SK-N-MC (cell line): ENCODE results near the gene SCN8A.

Experiments
- DNase-seq: peaks from one replicate; pipeline ENCODE4 v3.0.0-alpha.2; 2011; ENCODE audit warnings: low read depth, low spot score
- H3K27ac ChIP-seq: fragments of 200-600 bp; sonication (generic); 2 replicates; pipeline ENCODE4 v1.5.1; 2016; ENCODE audit warnings: mixed run types
- H3K36me3 ChIP-seq: fragments of 200-600 bp; sonication (generic); 2 replicates; pipeline ENCODE4 v1.6.1; 2017; ENCODE audit warnings: antibody characterized with exemption, low read length, mixed read lengths; ENCODE audit not compliant: insufficient read depth
- H3K4me3 ChIP-seq: fragments of 200-600 bp; sonication (generic); 2 replicates; pipeline ENCODE4 v1.5.1; 2016
- H3K9ac ChIP-seq: fragments of 200-600 bp; sonication (generic); 2 replicates; pipeline ENCODE4 v1.8.0; 2017; ENCODE audit warnings: mixed run types, mixed read lengths; ENCODE audit not compliant: insufficient read length
- H3K9me3 ChIP-seq: fragments of 200-600 bp; sonication (generic); 2 replicates; pipeline ENCODE4 v1.6.1; 2017; ENCODE audit warnings: low read depth, mild to moderate bottlenecking, antibody characterized with exemption, low read length, moderate library complexity, mixed read lengths
- EZH2 ChIP-seq: fragments of 200-600 bp; sonication (generic); IDR thresholded peaks from one replicate; pipeline ENCODE4 v1.6.1; 2017; ENCODE audit warnings: antibody characterized with exemption
- FOXP2 ChIP-seq: optimal IDR thresholded peaks from 2 replicates; pipeline ENCODE3; 2011; ENCODE audit warnings: mild to moderate bottlenecking, moderate library complexity; ENCODE audit not compliant: insufficient read depth; ENCODE audit errors: extremely low read length, control extremely low read depth
- POLR2AphosphoS5 ChIP-seq: IDR thresholded peaks from 2 replicates; pipeline ENCODE4 v1.6.1; 2012; ENCODE audit warnings: mild to moderate bottlenecking, low read depth, low read length, borderline replicate concordance

SCN8A gene

DNA sequence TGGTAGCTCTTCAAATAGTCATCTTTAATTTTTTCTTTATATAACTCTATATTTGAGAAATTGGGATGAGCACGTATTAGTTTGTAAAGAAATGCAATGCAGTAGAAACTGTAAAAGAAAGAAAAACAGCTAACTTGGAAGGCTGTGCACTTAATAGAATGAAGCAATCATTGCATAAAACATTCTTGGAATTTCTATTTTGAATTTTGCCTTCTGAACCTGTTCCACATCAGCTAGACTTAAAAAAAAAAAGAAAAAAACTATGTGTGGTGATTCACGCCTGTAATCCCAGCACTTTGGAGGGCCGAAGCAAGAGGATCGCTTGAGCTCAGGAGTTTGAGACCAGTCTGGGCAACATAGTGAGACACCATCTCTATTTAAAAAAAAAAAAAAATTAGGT is 29.4 kb downstream of the SCN8A start:
- no peak overlapping the region for H3K4me3 ChIP-seq
- no peak for DNase-seq
- no peak overlapping the region for H3K9ac ChIP-seq
- no peaks in the 10 kb centered on the region for H3K36me3 ChIP-seq
- no peaks in the 10 kb centered on the region for H3K9me3 ChIP-seq
- TF ChIP-seq POLR2AphosphoS5 = no peak
- TF ChIP-seq FOXP2 = no peak
- TF ChIP-seq EZH2 = no peak
- H3K27ac ChIP-seq = no peak overlapping the region

DNA sequence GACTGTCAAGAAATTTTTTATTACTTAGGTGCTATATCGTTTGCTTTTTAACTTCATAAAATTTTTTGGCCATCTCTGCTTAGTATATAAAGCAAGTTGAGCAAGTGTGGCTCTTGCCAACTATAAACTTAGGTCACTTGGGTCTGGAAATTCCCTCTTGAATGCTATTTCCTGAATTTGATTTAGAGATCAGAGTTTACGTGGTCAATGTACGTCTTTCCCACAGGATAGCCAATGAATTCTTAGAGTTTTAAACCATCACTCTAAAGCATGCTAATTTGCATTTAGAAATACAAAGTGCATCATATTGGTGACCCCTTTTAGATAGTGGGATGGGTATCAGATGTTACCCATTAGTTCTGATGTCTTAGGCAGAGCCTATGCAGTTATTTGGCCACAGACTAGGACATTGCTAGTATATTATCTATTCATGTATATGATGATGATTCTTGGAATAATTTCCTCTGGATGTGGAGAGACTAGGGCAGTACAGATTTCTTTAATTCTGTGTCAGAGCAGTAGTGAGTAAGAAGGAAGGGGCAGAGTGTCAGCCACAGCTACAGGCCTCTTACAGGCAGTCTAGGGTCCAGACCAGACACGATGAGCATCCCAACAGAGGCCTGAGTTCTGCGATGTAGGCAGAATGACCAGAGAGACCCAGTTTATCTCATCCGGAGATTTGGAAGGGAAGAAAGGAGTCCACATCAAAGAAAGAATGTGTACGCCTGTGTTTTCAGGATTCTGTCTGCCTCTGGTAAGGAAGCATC is 30.3 kb downstream of the SCN8A start:
- Histone ChIP-seq H3K9me3 (no peaks in the 10 kb centered on the region), H3K36me3 (no peaks in the 10 kb centered on the region), H3K27ac (no peak overlapping the region), H3K4me3 (no peak overlapping the region), H3K9ac (no peak overlapping the region)
- no peak for DNase-seq
- no peak for TF ChIP-seq EZH2
- no peak for TF ChIP-seq POLR2AphosphoS5
- TF ChIP-seq FOXP2 = no peak

DNA sequence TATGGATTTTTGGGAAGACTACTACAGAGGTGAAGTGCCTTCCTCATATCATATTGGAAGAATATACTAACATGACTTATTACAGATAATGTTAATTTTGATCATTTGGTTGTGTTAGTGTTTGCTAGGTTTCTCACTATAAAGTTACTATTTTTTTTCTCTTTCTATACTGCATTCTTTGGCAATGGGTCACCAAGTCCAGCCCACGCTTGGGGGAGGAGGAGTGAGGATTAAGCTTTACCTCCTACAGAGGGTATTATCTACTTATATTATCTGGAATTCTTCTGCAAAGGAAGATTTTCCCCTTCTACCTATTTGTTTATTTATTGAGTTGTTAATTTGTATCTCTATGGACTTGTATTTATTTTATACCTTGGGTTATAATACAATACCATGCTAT is 31.5 kb downstream of the SCN8A start:
- DNase-seq = no peak

DNA sequence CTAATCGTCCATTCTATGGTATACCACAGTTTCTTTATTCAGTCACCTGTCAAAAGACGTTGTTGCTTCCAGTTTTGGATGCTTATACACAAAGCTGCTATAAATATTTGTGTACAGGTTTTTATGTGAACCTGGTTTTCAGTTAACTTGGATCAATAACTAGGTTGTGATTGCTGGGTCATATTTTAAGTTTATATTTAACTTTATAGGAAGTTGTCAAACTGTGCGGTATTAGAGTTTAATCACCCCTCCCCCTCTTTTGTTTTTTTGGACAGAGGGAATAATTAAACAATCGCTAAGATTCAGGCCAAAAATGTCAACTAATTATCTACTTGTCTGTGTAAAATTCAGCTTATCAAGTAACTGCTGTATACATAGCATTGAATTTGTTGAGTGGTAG is 34.3 kb downstream of the SCN8A start:
- DNase-seq = no peak
- no peak for TF ChIP-seq EZH2
- no peak for TF ChIP-seq FOXP2
- no peak for TF ChIP-seq POLR2AphosphoS5
- Histone ChIP-seq H3K9me3 (no peaks in the 10 kb centered on the region), H3K36me3 (no peaks in the 10 kb centered on the region), H3K27ac (no peak overlapping the region), H3K4me3 (no peak overlapping the region), H3K9ac (no peak overlapping the region)

More for the DNA sequence above, 31.5 kb downstream of the SCN8A start:
- H3K9me3 ChIP-seq = no peaks in the 10 kb centered on the region
- H3K9ac ChIP-seq = no peak overlapping the region
- no peak overlapping the region for H3K27ac ChIP-seq
- no peak for TF ChIP-seq EZH2
- TF ChIP-seq POLR2AphosphoS5 = no peak
- TF ChIP-seq FOXP2 = no peak
- H3K36me3 ChIP-seq = no peaks in the 10 kb centered on the region
- H3K4me3 ChIP-seq = no peak overlapping the region

GRCh38 chr12:51626115-51626514 is 35.1 kb downstream of the SCN8A start:
- H3K27ac ChIP-seq = no peak overlapping the region

DNA sequence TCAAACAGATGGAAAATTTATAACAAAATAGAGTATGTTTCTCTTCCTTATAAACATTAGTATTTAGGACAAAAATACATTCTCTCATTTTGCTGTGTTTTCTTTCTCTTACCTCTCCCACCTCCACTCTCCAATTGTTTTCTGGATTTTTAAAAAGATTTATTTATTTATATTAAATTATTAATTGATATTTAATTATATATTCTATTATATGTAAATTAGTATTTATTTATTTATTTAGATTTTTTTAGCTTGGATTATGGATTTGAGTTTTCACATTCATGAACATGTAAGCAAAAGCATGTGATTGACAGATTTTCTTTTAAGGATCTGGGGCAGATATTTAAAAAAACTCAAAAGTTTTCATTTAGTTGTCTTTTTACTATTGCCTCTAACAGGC is 35.6 kb downstream of the SCN8A start:
- no peak for DNase-seq
- TF ChIP-seq POLR2AphosphoS5 (no peak), EZH2 (no peak), FOXP2 (no peak)
- no peak overlapping the region for H3K27ac ChIP-seq
- H3K9me3 ChIP-seq = no peaks in the 10 kb centered on the region
- no peak overlapping the region for H3K4me3 ChIP-seq
- no peak overlapping the region for H3K9ac ChIP-seq
- H3K36me3 ChIP-seq = no peaks in the 10 kb centered on the region

More at GRCh38 chr12:51626115-51626514, 35.1 kb downstream of the SCN8A start:
- H3K9ac ChIP-seq = no peak overlapping the region
- no peak for DNase-seq
- H3K4me3 ChIP-seq = no peak overlapping the region
- no peak for TF ChIP-seq FOXP2
- TF ChIP-seq POLR2AphosphoS5 = no peak
- no peak for TF ChIP-seq EZH2
- H3K36me3 ChIP-seq = no peaks in the 10 kb centered on the region
- H3K9me3 ChIP-seq = no peaks in the 10 kb centered on the region

DNA sequence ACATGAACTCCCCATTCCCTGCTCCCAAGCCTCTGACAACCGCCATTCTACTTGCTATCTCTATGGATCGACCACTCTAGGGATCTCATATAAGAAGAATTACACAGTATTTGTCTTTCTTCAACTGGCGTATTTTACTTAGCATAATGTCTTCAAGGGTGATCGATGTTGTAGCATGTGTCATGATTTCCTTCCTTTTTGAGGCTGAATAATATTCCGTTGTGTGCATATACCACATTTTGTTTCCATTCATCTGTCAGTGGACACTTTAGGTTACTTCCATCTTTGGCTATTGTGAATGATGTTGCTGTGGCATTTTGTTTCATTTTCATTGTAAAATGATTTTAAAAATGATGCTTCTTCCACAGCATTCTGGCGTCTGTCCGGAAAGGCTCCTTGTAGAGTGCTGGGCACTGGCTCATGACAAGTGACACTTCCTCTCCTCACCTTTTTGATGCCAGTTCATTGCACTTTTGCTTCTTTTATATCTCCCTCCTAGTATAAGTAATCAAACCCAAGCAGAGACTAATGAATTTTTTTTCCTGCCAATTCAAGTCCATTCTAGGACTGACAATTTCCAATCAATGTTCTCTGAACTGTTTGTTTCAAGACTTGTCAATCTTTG is 39.3 kb downstream of the SCN8A start:
- no peak overlapping the region for H3K9ac ChIP-seq
- no peaks in the 10 kb centered on the region for H3K9me3 ChIP-seq
- no peak overlapping the region for H3K27ac ChIP-seq
- H3K4me3 ChIP-seq = no peak overlapping the region
- TF ChIP-seq POLR2AphosphoS5 = no peak
- no peak for TF ChIP-seq EZH2
- TF ChIP-seq FOXP2 = no peak
- no peaks in the 10 kb centered on the region for H3K36me3 ChIP-seq
- no peak for DNase-seq

DNA sequence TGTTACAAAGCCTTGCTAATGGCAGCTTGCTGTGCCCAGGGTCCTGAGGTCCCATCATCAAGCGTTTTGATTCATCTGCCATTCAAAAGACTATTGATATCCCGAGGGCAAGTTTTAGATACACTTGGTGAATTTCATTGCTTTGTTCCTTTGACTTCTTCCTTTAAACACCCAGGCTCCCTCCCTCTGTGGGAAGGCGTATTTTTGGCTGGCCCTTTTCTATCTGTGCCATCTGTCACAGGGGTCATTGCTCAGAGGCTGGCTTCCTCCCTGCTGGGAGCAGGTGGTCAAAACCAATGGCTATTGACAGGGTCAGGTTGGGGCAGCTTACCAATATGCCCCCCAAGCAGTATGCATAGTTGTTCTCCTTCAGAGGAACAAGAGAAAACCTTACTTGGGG is 40.0 kb downstream of the SCN8A start:
- TF ChIP-seq FOXP2 (no peak), EZH2 (no peak), POLR2AphosphoS5 (no peak)
- Histone ChIP-seq H3K36me3 (no peaks in the 10 kb centered on the region), H3K9me3 (no peaks in the 10 kb centered on the region), H3K27ac (no peak overlapping the region), H3K4me3 (no peak overlapping the region), H3K9ac (no peak overlapping the region)
- DNase-seq = no peak
